NCI-H446 treated with DMSO at 0.1 percent for 48 hours (cell line): Measurements from ENCODE around the gene EPHA4.

Experiments used
- DNase-seq: peaks from one replicate; lab custom pipeline; 2025; lab: John Stamatoyannopoulos, UW

The EPHA4 gene

DNA sequence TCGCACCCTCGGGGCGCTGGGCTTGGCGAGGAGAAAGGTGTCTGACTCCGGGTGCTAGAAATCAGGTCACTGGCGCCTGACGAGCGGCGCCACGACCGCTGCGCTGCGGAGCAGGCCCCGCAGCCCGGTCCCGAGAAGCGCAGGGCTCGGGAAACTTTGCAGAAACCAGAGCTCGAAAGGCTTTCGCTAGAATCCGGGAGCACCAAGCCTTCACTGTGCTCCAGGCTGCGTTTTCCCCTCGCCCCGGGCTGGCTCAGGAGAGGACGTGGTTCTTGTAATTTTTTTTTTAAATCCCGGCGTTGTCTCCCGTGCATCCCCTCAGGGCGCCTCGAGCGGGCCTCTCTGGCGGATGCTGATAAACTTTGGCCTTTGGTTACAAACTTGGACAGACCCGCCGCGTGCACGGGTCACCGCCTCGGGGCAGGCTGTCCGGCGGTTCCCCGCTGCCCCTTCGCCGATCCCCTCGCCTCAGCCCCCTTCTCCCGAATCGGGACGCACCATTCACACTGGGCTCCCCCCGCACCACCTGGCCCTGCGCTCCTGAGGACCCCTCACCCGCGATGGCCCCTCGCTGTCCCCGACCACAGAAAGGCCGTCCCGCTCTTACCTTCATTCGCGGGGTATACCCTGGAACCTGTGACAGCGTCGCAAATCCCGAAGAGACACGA is 419 bp downstream of the EPHA4 start:
- DNase-seq = no peak

DNA sequence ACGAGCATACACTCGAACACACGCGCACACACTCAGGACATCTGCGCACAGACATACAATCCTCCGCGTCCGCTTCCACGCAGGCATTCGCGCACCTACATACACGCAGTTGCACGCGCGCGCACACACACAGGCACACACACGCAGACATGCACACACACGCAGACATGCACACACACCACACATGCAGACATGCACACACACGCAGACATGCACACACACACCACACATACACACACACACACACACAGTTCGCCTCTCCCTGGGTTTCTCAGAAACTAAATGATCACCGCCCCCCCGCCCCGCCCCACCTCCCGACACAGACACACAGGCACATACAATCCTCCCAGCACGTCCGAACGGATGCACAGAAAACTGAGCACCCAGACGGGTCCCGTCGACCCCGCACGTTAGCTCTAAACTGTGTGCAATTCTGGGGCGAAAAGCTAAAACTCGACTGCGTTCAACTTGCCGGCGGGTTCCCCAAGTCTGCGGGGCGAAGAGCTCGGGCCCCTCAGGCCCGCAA is 1.0 kb downstream of the EPHA4 start:
- no peak for DNase-seq

DNA sequence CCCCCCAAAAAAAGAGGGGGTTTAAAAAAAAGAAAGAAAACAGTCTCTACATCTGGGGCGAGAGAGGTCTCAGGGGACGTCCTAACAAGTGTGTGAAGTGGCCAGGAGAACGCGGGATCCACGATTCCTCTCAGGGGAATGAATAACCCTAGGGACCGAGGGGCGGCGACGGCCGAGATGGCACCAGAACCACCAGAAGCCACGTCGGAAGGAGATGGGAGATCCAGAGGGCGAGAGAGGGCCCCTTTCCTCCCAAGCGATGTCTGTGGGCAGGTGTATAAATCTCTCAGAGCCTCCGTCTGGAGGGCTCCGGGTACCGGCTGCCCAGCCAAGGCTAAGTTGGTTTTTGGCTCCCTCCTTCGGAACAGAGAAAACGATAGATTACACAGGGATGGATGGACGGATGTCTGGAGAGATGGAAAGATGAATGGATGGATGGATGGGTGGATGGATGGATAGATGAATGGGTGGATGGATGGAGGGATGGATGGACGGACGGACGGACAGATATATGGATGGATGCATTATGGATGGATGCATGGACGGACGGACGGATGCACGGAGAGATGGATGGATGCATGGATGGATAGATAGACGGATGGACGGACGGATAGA is 1.7 kb downstream of the EPHA4 start:
- DNase-seq = peak; percentile 45

DNA sequence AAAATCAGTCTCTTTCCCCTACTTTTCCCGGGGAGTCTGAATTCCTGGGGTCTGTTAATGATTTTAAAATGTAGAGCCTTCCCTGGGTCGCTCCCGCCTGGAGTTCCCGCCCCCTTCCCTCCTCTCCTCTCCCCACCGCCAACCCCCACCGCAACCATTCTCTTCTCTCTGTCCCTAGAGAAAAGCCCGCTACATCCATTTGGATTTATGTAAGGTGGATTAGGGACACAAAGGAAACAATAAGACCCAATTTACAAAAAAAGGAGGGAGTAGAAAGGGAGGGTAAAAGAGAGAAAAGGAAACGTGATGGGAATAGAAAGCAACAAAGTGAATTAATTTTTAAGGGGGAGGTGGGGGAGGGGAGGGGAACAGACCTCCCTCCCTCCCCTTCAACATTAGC is 2.2 kb downstream of the EPHA4 start:
- no peak for DNase-seq

DNA sequence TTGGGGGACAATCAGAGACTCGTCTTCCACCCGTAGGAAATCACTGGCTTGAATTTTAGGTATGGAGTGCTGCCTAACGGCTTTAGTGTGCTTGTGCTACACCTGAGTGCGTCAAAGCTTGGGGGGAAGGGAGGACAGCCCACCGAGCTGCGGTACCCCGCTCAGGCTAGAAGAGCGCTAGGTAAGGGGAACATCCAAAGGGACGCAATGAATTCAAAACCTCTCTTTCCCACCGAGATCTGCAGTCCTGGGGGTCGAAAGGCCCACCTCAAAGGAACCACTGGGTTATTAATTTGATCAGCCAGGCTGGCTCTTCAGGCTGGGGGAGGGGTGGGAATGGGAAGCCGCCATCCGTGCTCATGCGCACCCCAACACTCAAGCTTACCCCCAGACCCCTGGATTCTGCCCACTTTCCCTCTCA is 2.7 kb downstream of the EPHA4 start:
- DNase-seq = no peak

DNA sequence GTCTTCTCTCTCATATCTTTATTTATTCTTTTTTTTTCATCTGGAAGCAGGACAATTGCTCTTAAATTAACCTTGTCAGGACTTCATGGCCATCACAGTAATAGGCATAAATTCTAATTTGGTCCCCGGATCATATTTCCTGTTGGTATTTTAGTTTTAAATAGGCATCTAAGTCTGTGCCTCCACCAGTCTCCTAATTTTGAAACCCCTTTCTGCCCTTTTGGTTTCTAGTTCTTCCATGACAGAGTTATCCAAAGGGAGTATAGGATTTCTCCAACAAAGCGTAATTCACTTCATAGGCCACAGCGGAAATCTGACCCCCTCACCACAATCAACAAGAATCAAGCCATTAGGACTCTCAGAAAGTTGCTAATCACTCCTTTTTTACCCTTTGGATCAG is 3.8 kb downstream of the EPHA4 start:
- DNase-seq = no peak

DNA sequence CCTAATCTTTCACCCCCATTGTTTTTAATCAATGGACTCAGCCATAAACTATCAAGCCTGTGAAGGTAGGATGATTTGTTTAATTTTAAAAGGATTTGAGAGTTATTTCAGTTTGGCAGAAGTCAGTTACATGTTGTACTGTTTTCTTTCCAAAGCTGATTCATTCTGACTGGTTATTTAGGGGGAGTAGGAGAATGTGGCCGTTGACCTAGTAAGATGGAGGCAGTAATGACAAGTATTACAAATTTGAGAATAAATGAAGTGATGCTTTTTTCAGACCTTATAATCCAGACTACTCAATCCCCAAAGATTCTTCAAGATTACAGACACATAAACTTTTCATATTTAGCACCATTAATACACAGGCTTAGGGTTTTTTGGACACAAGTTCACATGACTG is 4.3 kb downstream of the EPHA4 start:
- DNase-seq = no peak

DNA sequence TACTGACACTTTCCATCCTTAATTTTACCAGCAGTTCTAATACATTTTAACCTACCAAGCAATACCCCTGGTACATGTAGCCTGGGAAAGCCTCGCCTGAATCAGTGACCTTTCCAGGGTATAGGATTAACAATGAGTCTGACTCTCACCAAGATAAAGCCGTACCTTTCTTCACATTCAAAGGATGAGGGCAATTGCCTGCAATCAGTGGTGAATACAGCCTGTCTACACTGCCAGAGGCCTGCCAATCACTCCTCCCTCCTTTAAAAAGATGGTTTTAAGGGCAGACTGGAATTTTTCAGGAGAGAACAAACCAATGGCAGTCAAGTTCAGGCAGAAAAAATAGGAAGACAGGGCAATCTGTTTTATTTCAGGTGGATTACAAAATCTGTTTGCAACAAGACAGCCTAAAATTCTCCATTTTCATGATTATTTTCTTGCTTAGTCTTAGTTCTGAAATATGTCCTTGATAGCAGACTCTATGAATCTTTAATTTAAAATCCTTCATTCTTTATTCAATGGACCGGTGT is 4.8 kb downstream of the EPHA4 start:
- DNase-seq = no peak

DNA sequence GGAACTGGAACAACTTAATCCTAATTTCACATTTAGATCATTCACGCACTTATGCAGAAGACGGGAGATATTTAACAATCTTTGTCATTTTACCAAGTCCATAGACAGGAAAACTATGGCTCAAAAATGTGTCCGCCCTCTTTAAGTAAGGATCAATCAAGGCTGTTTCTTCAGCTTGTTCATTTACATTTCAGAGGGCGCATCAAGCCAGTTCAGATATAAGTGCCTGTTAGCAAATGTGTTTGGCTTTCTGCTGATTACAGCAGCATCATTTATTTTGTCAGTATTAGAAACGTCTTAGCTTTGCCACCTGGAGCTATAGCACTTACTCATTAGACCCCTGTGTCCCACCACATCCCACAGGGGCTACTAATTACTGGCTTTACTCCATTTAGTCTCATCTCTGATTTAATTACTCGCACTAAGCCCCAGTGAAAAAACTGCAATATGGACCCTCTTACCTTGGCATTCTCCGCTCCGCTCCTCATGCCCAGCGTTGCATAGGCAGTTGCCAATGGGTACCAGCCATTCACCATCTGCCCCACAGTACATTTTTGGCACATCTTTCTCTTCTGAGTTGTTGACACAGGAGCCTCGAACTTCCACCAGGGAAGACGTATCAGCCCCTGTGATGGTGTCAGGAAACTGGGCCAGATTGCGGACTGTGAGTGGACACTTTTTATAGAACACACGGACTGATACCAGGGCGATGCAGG is 8.7 kb downstream of the EPHA4 start:
- DNase-seq = peak; percentile 92

DNA sequence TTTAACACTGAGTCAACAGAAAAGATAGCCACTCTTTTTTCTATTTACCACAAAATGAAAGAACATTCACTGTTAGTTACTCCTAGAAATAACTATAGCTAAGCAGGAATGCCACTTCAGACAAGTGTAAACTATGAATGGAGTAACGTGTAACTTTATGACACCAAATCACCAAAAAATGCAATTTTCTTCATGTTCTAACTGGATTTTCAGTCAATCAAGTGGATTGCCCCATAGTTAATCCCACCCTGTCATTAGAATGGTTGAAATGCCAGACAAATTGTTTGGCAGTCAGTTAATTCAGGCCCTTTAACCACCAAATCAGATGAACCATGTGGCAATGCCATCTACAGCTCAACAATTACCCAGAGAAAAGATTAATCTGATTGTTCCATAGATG is 9.9 kb downstream of the EPHA4 start:
- no peak for DNase-seq

DNA sequence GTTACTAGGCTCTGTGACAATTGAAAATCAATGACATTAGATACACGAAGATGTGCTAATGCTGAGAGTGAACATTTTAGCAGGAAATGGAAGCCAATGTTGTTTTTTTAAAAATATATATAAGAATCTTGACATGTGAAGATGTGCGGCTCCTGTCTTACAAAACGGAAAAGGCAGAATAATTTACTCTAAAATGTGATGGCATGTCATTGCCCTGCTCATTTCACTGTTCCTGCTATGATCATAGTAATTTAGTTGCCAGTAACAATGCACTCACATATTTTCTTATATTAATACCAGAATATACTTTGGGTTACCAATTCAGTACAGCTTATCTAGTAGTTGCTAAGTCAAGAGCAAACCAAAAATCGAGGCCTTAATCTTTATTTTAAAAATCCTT is 10.3 kb downstream of the EPHA4 start:
- DNase-seq = no peak

DNA sequence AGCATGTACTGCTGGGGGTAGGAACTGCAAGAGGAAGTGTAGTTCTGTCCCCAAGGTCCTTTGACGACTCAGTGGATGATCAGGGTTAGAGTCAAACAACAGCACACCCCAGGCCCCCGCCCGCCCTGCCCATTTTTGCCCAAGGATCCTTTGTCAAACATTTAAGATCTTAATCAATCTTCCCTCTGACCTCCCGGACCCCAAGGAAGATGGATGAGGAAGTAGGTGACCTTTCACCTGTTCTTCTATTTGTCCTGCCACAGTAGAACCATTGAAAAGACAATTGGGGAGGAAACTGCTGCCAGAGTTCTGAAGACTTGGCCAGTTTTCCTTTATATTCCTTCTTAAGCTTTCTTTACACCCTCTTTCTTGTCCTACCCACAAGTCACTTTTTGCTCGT is 12.1 kb downstream of the EPHA4 start:
- no peak for DNase-seq

DNA sequence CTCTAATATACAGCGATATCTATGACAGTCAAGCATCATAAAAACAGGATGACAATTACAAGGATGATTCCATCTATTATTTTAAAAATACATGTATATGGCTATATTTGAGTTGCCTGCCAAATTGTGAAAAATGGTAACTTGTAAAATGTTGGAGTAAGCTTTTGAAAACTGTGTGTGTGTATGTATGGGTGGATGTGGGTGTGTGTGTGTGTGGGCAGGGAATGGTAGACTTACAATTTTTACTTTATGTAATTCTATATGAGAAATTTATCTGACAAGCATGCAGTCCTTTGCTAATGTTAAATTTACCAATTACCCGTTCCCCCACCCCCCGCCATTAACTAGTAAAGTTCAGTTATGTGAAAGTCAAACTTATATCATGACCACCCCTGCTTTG is 14.0 kb downstream of the EPHA4 start:
- DNase-seq = no peak

DNA sequence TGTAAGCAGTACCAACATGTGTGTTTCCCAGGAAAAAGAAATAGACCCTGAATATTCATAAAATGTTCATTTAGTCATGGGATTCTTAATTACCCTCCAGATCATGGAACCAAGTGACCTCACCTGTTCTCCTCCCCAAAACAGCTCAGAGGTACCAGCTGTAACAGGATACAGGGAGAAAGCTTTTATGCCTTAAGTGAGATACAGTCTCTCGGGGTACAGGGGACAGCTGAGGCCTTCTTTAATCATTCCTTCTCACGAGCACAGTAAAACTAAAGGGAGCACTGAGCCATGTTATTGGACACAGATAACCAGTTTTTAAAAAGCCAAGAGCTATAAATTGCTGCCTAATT is 16.6 kb downstream of the EPHA4 start:
- DNase-seq = no peak

DNA sequence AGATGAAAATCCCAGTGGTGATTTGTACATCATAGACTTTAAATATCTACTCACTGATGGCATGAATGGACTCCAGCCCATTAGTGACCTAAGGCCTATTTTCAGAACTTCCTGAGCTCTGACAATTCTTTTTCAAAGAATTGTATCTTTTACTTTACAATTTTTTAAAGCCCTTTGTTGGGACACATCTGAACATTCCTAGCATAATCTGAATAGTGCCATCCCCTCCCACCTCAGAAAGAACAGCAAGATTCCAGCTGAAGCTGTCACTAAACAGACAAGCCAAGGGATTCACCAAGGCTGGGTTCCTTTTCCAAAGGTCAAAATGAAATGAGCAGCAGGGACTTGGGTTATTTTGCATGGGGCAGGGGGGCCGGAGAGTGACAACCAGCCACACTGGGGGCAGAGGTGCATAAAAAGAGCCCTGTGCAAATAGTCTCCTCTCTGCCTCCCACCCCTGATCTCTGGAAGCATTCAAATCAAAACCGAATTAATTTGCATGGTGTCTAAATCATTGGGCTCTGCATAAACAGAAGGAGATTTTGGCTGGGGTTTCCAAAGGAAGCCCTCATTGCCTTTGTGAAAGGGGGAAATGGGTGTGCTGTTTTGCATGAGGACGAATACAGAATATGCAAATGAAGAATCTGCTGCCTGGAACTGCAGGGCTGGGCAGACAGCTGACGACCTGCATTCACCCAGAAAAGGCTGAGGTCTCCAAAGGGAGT is 17.2 kb downstream of the EPHA4 start:
- DNase-seq = no peak

DNA sequence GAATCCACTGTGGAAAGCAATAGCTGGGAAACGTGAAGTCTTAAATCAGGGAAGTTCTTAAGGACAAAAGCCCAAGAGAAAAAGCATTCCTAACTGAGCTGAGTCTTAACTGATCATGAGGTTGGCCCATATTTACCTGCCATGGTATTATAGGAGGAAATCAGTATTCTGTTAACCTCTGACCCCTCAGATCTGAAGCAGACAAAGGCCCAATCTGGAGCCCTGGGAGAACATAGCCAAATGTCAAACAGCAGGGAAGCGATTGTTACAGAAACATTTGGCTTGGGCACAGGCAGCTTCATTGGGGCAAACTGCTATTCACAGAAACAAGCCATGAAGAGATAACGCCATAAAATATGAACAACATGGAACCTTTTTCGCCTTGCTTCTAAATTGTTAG is 18.8 kb downstream of the EPHA4 start:
- peak; percentile 32 for DNase-seq

DNA sequence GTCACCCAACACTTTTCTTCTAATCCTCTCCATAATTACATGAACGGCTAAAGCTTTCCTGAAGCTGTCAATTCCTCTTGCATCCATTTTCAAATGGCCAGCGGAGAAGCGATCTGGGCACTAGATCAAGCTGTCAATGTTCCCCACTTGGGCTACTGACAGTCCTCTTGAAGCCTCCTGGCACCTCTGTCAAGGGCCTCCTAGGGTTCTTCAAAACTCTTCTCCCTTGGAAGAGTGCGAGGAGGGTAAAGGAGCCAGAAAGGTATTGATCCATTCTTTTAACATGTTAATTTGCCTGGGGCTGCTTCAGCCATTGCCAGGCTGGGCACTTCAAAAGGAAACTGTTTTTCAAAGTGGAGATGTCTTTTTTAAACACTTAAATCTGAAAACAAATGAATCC is 19.8 kb downstream of the EPHA4 start:
- DNase-seq = peak; percentile 78

DNA sequence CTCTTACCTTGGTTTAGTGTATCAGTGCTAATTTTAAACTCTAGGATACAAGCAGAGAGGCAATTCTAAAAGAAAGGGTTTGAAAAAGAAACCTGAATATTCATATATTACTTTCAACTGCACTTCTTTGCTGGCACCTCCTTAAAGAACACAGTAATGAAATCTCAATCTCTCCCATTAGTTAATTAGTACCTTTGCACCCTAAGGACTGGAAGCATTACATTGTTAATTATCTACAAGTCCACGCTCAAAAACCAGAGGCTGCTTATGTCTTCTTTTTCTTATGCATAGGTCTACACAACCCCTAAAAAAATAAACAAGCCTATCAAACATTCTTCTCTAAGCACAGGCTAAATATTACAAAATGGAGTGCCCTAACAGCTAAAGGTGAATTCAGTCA is 20.2 kb downstream of the EPHA4 start:
- no peak for DNase-seq

DNA sequence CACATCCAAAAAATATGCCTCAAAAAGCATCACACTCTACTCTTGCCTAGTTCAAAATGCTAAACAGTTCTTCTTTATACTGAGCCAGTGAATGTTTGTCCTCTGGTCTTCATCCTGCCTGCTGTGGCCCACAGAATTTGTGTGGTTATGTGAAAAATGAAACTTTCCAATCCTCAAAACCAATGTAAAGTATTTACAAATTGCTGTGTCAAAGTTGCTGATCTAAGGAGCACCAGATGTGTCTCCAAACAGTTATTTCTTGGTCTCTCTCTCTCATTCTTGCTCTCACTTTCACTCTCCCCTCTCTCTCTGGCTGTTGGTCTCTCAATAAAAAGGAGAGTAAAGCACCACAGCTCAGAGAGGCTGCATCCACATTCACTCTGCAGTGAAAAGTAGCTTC is 23.0 kb downstream of the EPHA4 start:
- DNase-seq = no peak

DNA sequence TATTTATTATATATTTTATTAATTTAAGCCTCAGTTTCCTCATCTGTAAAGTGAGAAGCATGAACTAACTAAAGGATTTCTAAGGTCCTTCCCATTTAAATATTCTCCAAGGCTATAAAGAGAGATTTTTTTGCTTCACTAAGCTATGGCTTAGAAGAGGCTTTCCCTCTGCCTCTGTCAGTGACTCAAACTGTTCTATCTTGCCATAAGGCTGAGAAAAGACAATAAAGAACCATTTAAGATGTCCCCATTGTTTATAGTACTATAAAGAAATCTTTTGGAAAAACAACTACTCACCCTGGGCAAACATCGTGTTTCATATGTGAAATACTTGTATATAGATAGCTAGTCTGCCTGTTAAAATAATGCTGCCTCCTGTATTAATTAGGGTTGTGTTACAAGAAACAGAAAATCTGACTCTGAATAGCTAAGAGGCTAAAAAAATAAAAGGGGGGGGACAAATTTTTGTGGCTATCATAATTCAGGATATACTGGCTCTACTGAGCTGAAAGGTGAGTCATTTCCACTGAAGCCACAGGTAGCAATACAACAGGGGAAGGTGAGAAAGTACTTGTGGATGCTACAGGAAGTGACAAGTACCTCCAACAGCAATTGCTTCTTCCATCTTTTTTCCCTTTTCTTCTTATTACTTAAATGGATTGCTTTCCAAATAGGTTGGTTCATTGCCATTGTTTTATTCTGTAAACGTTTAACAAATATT is 25.4 kb downstream of the EPHA4 start:
- DNase-seq = no peak

DNA sequence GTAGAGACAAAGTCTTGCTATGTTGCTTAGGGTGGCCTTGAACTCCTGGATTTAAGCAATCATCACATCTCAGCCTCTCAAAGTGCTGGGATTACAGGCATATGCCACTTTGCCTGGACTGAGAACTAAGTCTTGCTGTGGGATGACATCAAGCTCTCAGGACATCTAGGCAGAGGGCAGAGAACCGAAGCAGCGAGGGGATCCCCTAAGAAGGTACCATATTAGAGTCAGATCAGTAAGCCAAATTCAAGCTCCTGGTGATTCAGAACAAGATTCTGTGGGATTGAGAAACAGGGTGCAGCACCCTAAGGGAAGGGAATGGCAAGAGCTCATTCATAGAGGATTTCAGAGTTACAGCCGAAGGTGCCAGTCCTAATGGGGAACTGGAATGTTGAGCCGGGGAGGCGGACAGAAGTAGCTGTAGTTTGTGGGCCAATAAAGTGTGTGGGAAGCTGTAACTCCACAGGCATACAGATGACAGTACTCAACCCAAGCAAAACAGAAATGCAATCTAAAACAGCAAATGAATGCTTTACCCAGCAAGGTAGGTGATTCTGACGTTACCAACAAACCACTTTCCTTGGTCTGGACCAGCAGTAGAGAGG is 30.9 kb downstream of the EPHA4 start:
- no peak for DNase-seq
